Chondrocyte (in vitro differentiated cells): ENCODE results near the gene ARHGAP24. TPM values are rescaled to one million over a fixed set of nuclear protein-coding genes. Genes with fewer than 3 reads are reported as not detected.
A peak's percentile ranks its signal among the peaks of the same experiment; 100 is the strongest.
"Not testable (repeated sequence)": the region's sequence is repeated elsewhere in the genome, so short reads cannot be mapped to it uniquely, and the experiment has no call there.

ENCODE experiments used
- DNase-seq: peaks from one replicate; pipeline ENCODE4 v3.0.0; 2021; ENCODE audit warnings: mixed read lengths, low spot score
- H3K27ac Mint-ChIP-seq: one replicate; pipeline ENCODE4 v1.8.0; 2021; ENCODE audit warnings: mild to moderate bottlenecking, moderate library complexity, mixed read lengths; ENCODE audit not compliant: unreplicated experiment
- H3K27me3 Mint-ChIP-seq: 2 replicates; pipeline ENCODE4 v1.8.0; 2021; ENCODE audit warnings: low read depth, mixed read lengths
- H3K36me3 Mint-ChIP-seq: 2 replicates; pipeline ENCODE4 v1.8.0; 2021; ENCODE audit warnings: low read depth, mixed read lengths
- H3K4me1 Mint-ChIP-seq: 2 replicates; pipeline ENCODE4 v1.8.0; 2021; ENCODE audit warnings: low read depth, mild to moderate bottlenecking, mixed read lengths
- H3K4me3 Mint-ChIP-seq: one replicate; pipeline ENCODE4 v1.8.0; 2021; ENCODE audit warnings: mild to moderate bottlenecking, moderate library complexity, mixed read lengths; ENCODE audit not compliant: unreplicated experiment
- H3K9me3 Mint-ChIP-seq: 2 replicates; pipeline ENCODE4 v1.8.0; 2021; ENCODE audit warnings: low read depth, mixed read lengths
- total RNA-seq: library from RNA; stranded (reverse); gene quantifications from 3 replicates; pipeline ENCODE4 v1.2.1, GENCODE V29; 2021
- TF ChIP-seq, protein P1 (sequence below): fragments of 200-600 bp; sonication (generic); IDR thresholded peaks from 2 replicates; pipeline ENCODE4 v1.5.0; 2021; ENCODE audit warnings: antibody characterized with exemption, mild to moderate bottlenecking, moderate library complexity

ARHGAP24 gene
- total RNA-seq, 1 donor from 2014 or later: 22.0 TPM

DNA sequence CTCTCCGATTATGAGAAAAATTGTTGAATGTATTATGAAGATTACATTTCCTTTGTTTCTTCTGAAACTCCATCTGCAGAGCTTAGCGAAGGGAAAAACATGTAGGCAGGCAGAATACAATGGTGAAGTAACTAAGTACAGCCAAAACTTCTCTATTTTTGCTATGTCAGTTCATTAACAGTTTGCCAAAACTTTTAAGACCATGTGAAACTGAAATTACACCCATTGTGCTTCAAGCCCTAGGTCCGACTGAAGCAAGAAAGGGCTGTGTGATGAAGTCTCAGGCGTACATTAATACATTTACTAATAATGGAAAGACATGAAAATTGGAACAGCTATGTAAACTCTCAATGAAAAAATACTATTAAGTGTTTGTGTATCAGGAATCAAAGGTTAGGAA, 486.9 kb downstream of the ARHGAP24 start:
- Mint-ChIP-seq H3K4me1 (peaks cover 26% of the 10 kb centered on the region), H3K4me3 (no peak overlapping the region), H3K9me3 (peaks cover 6% of the 10 kb centered on the region), H3K36me3 (no peaks in the 10 kb centered on the region), H3K27me3 (no peaks in the 10 kb centered on the region), H3K27ac (no peak overlapping the region)
- TF ChIP-seq, protein P1, sequence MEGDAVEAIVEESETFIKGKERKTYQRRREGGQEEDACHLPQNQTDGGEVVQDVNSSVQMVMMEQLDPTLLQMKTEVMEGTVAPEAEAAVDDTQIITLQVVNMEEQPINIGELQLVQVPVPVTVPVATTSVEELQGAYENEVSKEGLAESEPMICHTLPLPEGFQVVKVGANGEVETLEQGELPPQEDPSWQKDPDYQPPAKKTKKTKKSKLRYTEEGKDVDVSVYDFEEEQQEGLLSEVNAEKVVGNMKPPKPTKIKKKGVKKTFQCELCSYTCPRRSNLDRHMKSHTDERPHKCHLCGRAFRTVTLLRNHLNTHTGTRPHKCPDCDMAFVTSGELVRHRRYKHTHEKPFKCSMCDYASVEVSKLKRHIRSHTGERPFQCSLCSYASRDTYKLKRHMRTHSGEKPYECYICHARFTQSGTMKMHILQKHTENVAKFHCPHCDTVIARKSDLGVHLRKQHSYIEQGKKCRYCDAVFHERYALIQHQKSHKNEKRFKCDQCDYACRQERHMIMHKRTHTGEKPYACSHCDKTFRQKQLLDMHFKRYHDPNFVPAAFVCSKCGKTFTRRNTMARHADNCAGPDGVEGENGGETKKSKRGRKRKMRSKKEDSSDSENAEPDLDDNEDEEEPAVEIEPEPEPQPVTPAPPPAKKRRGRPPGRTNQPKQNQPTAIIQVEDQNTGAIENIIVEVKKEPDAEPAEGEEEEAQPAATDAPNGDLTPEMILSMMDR: no peak
- no peak for DNase-seq

DNA sequence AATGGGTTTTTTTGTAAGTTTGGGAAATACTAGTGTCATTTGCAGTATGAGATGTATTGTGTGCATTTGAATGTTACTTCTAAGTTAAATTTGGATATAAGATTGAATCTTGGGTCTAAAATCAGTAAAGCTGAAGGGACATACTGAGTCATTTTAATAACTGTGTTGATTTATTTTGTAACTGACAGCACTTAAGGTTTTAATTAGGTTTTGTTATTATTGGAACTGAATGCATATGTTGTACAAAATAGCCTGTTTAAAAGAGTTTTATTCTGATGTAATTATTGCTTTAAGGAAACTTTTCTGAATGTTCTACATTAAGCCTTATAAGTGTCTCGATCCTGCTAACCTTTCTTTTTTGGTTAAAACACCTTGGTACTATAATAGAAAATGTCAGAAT, 488.3 kb downstream of the ARHGAP24 start:
- Mint-ChIP-seq H3K9me3 (peaks cover 6% of the 10 kb centered on the region), H3K36me3 (no peaks in the 10 kb centered on the region), H3K4me3 (no peak overlapping the region), H3K4me1 (peaks cover 25% of the 10 kb centered on the region), H3K27me3 (no peaks in the 10 kb centered on the region), H3K27ac (no peak overlapping the region)
- no peak for DNase-seq
- TF ChIP-seq, protein P1: no peak

DNA sequence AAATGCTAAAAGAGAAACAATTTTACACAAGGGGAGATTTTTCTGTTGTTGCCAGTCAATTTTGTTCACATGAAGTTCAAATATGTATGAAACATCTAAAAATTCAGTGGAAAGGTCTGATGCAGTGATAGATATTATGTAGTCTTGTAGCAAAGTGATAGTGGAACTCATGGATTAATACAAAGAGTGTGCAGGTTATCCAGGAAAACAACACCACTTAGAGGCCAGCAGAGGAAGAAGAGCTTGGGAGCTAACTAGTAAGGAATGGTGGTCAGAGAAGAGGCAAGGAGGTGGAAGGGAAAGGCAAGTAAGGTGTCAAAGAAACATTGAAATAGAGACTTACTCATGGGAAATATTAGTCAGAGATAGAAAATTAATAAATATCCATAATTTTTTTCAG, 489.3 kb downstream of the ARHGAP24 start:
- no peak overlapping the region for H3K4me3 Mint-ChIP-seq
- H3K27ac Mint-ChIP-seq: no peak overlapping the region
- H3K36me3 Mint-ChIP-seq: no peaks in the 10 kb centered on the region
- peaks cover 6% of the 10 kb centered on the region for H3K9me3 Mint-ChIP-seq
- peaks cover 30% of the 10 kb centered on the region for H3K4me1 Mint-ChIP-seq
- DNase-seq: no peak
- H3K27me3 Mint-ChIP-seq: no peaks in the 10 kb centered on the region
- TF ChIP-seq, protein P1: peak; percentile 58

DNA sequence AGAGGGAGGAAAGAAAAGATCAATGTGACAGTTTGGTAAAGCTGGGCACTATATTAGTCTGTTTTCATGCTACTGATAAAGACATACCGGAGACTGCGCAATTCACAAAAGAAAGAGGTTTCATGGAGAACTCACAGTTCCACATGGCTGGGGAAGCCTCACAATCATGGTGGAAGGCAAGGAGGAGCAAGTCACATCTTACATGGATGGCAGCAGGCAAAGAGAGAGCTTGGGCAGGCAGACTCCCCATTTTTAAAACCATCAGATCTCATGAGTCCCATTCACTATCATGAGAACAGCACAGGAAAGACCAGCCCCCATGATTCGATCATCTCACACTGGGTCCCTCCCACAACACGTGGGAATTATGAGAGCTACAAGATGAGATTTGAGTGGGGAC, 490.1 kb downstream of the ARHGAP24 start:
- H3K4me1 Mint-ChIP-seq: peaks cover 35% of the 10 kb centered on the region
- not testable (repeated sequence) for H3K36me3 Mint-ChIP-seq, DNase-seq, H3K9me3 Mint-ChIP-seq, H3K27ac Mint-ChIP-seq, H3K4me3 Mint-ChIP-seq, H3K27me3 Mint-ChIP-seq

DNA sequence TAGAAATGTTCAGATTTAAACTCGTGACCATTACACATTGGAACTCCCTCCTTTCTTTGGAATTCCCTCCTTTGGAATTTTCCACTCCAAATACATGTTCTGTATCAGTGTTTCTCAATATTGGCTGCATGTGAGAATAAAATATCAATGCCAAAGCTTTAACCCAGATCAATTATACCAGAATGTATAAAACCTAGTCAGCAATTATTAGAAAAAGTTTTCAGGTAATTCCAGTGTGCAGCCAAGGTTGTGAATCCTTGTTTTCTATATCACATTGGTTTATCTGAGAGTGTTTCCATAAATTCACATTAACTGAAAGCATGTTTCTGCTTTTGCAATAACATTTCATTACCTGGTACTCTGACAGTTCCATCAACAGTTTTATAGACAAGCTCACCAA, 490.6 kb downstream of the ARHGAP24 start:
- DNase-seq: no peak
- TF ChIP-seq, protein P1: no peak
- H3K36me3 Mint-ChIP-seq: no peaks in the 10 kb centered on the region
- no peak overlapping the region for H3K4me3 Mint-ChIP-seq
- peaks cover 41% of the 10 kb centered on the region for H3K4me1 Mint-ChIP-seq
- no peak overlapping the region for H3K27ac Mint-ChIP-seq
- H3K27me3 Mint-ChIP-seq: no peaks in the 10 kb centered on the region
- H3K9me3 Mint-ChIP-seq: peaks cover 6% of the 10 kb centered on the region

DNA sequence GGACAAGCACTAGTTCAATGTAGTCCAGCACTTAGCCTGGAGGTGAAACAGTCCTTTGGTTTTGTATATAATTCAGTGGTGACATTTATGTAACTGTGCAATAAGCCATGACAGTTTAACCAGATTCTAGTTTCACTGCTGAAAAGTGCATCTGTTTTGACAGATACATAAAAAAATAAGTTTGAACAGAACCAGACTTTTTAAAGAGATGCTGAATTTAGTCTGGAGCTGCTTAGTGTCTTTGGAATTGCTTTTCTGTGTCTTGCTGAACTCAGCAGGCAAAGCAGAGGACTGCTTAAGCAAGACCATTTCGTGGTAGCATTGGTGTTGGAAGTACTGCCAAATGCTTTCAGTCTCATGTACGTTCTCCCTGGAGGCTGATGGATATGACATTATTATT, 491.4 kb downstream of the ARHGAP24 start:
- Mint-ChIP-seq H3K36me3 (no peaks in the 10 kb centered on the region), H3K27ac (no peak overlapping the region), H3K4me1 (peaks cover 45% of the 10 kb centered on the region), H3K9me3 (peaks cover 6% of the 10 kb centered on the region), H3K4me3 (no peak overlapping the region), H3K27me3 (no peaks in the 10 kb centered on the region)
- no peak for DNase-seq
- TF ChIP-seq, protein P1: no peak
